Fibroblast of villous mesenchyme (primary cell): ENCODE results near the gene RNH1. TPM values are rescaled to one million over a fixed set of nuclear protein-coding genes. Genes with fewer than 3 reads are reported as not detected.

Experiments
- DNase-seq: peaks from one replicate; pipeline ENCODE4 v3.0.0-alpha.2; 2010; ENCODE audit warnings: low read depth
- H3K4me3 ChIP-seq: 2 replicates; pipeline ENCODE4 v1.5.1; 2011; ENCODE audit warnings: low read depth, mild to moderate bottlenecking, low read length
- CTCF ChIP-seq: IDR thresholded peaks from 2 replicates; pipeline ENCODE4 v1.5.1; 2012; ENCODE audit warnings: low read depth, mild to moderate bottlenecking, low read length; ENCODE audit not compliant: insufficient read depth
- total RNA-seq: library from RNA; depleted of rRNA; stranded (reverse); fragments of >200 nt; gene quantifications from 2 replicates; pipeline ENCODE4 v1.2.3, GENCODE V29; 2012

Gene RNH1
- total RNA-seq, 1 donor: 259 TPM

- no peak for DNase-seq
- no peak overlapping the region for H3K4me3 ChIP-seq
- no peak for TF ChIP-seq CTCF
Observed at GRCh38 chr11:532986-533585, 26.0 kb upstream of the RNH1 start.

- H3K4me3 ChIP-seq: no peak overlapping the region
- TF ChIP-seq CTCF: no peak
- no peak for DNase-seq
Observed at GRCh38 chr11:532527-532985, 25.5 kb upstream of the RNH1 start.

- H3K4me3 ChIP-seq: no peak overlapping the region
- DNase-seq: no peak
- no peak for TF ChIP-seq CTCF
Observed at GRCh38 chr11:531919-532526, 25.0 kb upstream of the RNH1 start.

- no peak for DNase-seq
- H3K4me3 ChIP-seq: no peak overlapping the region
- TF ChIP-seq CTCF: no peak
Observed at GRCh38 chr11:530960-531831, 24.2 kb upstream of the RNH1 start.

- DNase-seq: no peak
- no peak overlapping the region for H3K4me3 ChIP-seq
- TF ChIP-seq CTCF: no peak
Observed at GRCh38 chr11:529728-530411, 22.8 kb upstream of the RNH1 start.

GRCh38 chr11:528815-529727, 22.0 kb upstream of the RNH1 start:
- H3K4me3 ChIP-seq: no peak overlapping the region
- no peak for TF ChIP-seq CTCF
- no peak for DNase-seq
